IMR-90 (cell line): Measurements from ENCODE around the gene COL4A3. TPM values are rescaled to one million over a fixed set of nuclear protein-coding genes. Genes with fewer than 3 reads are reported as not detected.

Source experiments
- ATAC-seq: fragments of 200-7000 bp; cut with Tn5 transposase; 2 replicates; pipeline ENCODE4 v1.9.1; 2020; ENCODE audit warnings: low read depth, mild to moderate bottlenecking, moderate library complexity
- BruUV-seq: library from RNA; stranded (reverse); fragments of 400-500 nt; replicated peaks from 2 replicates; lab custom pipeline; 2021; lab: Mats Ljungman, UMichigan
- CTCF ChIA-PET: fragments of 300-600 bp; formaldehyde crosslinking; extraction: SDS; loops from one replicate; lab custom pipeline; 2021; ENCODE audit warnings: antibody characterized with exemption; lab: Yijun Ruan, JAX
- POLR2A ChIA-PET: fragments of 300-600 bp; sonication (Branson Sonifier 250); formaldehyde crosslinking; loops from one replicate; lab custom pipeline; 2022; ENCODE audit warnings: antibody characterized with exemption; ENCODE audit not compliant: unreplicated experiment; lab: Charles Lee
- DNase-seq: peaks from one replicate; pipeline ENCODE4 v3.0.0; 2013
- H2AFZ ChIP-seq: replicated peaks from 2 replicates; pipeline ENCODE3; 2013; ENCODE audit warnings: low read length, mild to moderate bottlenecking; ENCODE audit not compliant: poor library complexity
- H2AK5ac ChIP-seq: 2 replicates; pipeline ENCODE4 v1.6.1; 2013; ENCODE audit warnings: low read depth, low read length, inconsistent platforms
- H2AK9ac ChIP-seq: replicated peaks from 2 replicates; pipeline ENCODE3; 2013; ENCODE audit warnings: mild to moderate bottlenecking, low read depth, low read length, moderate library complexity; ENCODE audit not compliant: poor library complexity
- H2BK120ac ChIP-seq: 2 replicates; pipeline ENCODE4 v1.6.1; 2013; ENCODE audit warnings: low read depth, low read length, inconsistent platforms
- H2BK15ac ChIP-seq: 3 replicates; pipeline ENCODE4 v1.6.1; 2013; ENCODE audit warnings: low read depth, low read length, inconsistent platforms
- H2BK20ac ChIP-seq: 2 replicates; pipeline ENCODE4 v1.6.1; 2013; ENCODE audit warnings: low read depth, mild to moderate bottlenecking, inconsistent platforms, low read length, moderate library complexity
- H2BK5ac ChIP-seq: 2 replicates; pipeline ENCODE4 v1.6.1; 2013; ENCODE audit warnings: mild to moderate bottlenecking, low read depth, low read length, inconsistent platforms; ENCODE audit not compliant: poor library complexity, severe bottlenecking
- H3K14ac ChIP-seq: replicated peaks from 2 replicates; pipeline ENCODE4 v1.6.1; 2013; ENCODE audit warnings: low read depth, low read length, inconsistent platforms
- H3K18ac ChIP-seq: 2 replicates; pipeline ENCODE4 v1.6.1; 2013; ENCODE audit warnings: low read depth, low read length, control low read depth
- H3K23ac ChIP-seq: 2 replicates; pipeline ENCODE4 v1.6.1; 2013; ENCODE audit warnings: low read depth, low read length, inconsistent platforms
- H3K27ac ChIP-seq: 2 replicates; pipeline ENCODE4 v1.5.1; 2013; ENCODE audit warnings: mild to moderate bottlenecking, control low read depth, low read length; ENCODE audit not compliant: insufficient read depth
- H3K27me3 ChIP-seq: 2 replicates; pipeline ENCODE4 v1.6.1; 2013; ENCODE audit warnings: low read length; ENCODE audit not compliant: control insufficient read depth, insufficient read depth
- H3K36me3 ChIP-seq: 2 replicates; pipeline ENCODE4 v1.6.1; 2013; ENCODE audit warnings: low read length, mixed read lengths; ENCODE audit not compliant: control insufficient read depth, insufficient read depth
- H3K4ac ChIP-seq: 2 replicates; pipeline ENCODE4 v1.6.1; 2013; ENCODE audit warnings: low read depth, low read length, inconsistent platforms
- H3K4me1 ChIP-seq: 2 replicates; pipeline ENCODE4 v1.6.1; 2013; ENCODE audit warnings: low read length, mixed read lengths; ENCODE audit not compliant: control insufficient read depth, insufficient read depth
- H3K4me2 ChIP-seq: 2 replicates; pipeline ENCODE4 v1.6.1; 2013; ENCODE audit warnings: low read depth, mild to moderate bottlenecking, control low read depth, low read length, moderate library complexity
- H3K4me3 ChIP-seq: 2 replicates; pipeline ENCODE4 v1.5.1; 2013; ENCODE audit warnings: low read depth, mild to moderate bottlenecking, control low read depth, low read length, moderate library complexity; ENCODE audit not compliant: insufficient read depth
- H3K56ac ChIP-seq: 2 replicates; pipeline ENCODE4 v1.6.1; 2013; ENCODE audit warnings: low read length, inconsistent platforms; ENCODE audit not compliant: insufficient read depth; ENCODE audit errors: extremely low read depth
- H3K79me1 ChIP-seq, 2 experiments: 2 replicates each; pipeline ENCODE4 v1.6.1; 2013; ENCODE audit warnings: low read length in 2 of 2, inconsistent platforms in 1 of 2, low read depth in 1 of 2
- H3K9ac ChIP-seq: 2 replicates; pipeline ENCODE4 v1.6.1; 2013; ENCODE audit warnings: low read depth, low read length, control low read depth
- H3K9me1 ChIP-seq: 2 replicates; pipeline ENCODE4 v1.6.1; 2013; ENCODE audit warnings: low read length, inconsistent platforms; ENCODE audit not compliant: insufficient read depth
- H3K9me3 ChIP-seq: 2 replicates; pipeline ENCODE4 v1.6.1; 2013; ENCODE audit warnings: low read length; ENCODE audit not compliant: control insufficient read depth, insufficient read depth
- H4K20me1 ChIP-seq: 2 replicates; pipeline ENCODE4 v1.6.1; 2013; ENCODE audit warnings: low read length, inconsistent platforms; ENCODE audit not compliant: insufficient read depth
- H4K5ac ChIP-seq: 2 replicates; pipeline ENCODE4 v1.6.1; 2013; ENCODE audit warnings: mild to moderate bottlenecking, low read depth, low read length, control low read depth
- H4K8ac ChIP-seq, 2 experiments: 2 replicates each; pipeline ENCODE4 v1.6.1; 2013; ENCODE audit warnings: low read depth in 2 of 2, low read length in 2 of 2, control low read depth in 1 of 2, inconsistent platforms in 1 of 2
- H4K91ac ChIP-seq: 2 replicates; pipeline ENCODE4 v1.6.1; 2013; ENCODE audit warnings: low read depth, low read length, inconsistent platforms; ENCODE audit not compliant: insufficient read depth
- BHLHE40 ChIP-seq: fragments of 150-350 bp; IDR thresholded peaks from 2 replicates; pipeline ENCODE4 v1.6.1; 2016; ENCODE audit warnings: mild to moderate bottlenecking, low read depth, low read length
- CEBPB ChIP-seq: IDR thresholded peaks from 2 replicates; pipeline ENCODE4 v1.6.1; 2012; ENCODE audit warnings: low read depth, low read length, improper control_type of control experiment
- CHD1 ChIP-seq: IDR thresholded peaks from 2 replicates; pipeline ENCODE4 v1.6.1; 2012; ENCODE audit warnings: low read depth, low read length, improper control_type of control experiment
- FOS ChIP-seq: fragments of 150-350 bp; IDR thresholded peaks from 2 replicates; pipeline ENCODE4 v1.6.1; 2016; ENCODE audit warnings: low read depth, low read length
- MAFK ChIP-seq: IDR thresholded peaks from 2 replicates; pipeline ENCODE4 v1.6.1; 2012; ENCODE audit warnings: low read depth, low read length, improper control_type of control experiment
- MAZ ChIP-seq: IDR thresholded peaks from 2 replicates; pipeline ENCODE4 v1.6.1; 2012; ENCODE audit warnings: low read depth, mild to moderate bottlenecking, low read length, improper control_type of control experiment, moderate library complexity, borderline replicate concordance
- MXI1 ChIP-seq: IDR thresholded peaks from 2 replicates; pipeline ENCODE4 v1.6.1; 2012; ENCODE audit warnings: low read depth, mild to moderate bottlenecking, low read length, moderate library complexity, borderline replicate concordance
- NFE2L2 ChIP-seq: fragments of 150-350 bp; IDR thresholded peaks from 2 replicates; pipeline ENCODE4 v1.6.1; 2016; ENCODE audit warnings: low read depth, mild to moderate bottlenecking, low read length
- POLR2A ChIP-seq: IDR thresholded peaks from 2 replicates; pipeline ENCODE4 v1.6.1; 2012; ENCODE audit warnings: mild to moderate bottlenecking, low read depth, low read length
- RAD21 ChIP-seq: IDR thresholded peaks from 2 replicates; pipeline ENCODE4 v1.6.1; 2012; ENCODE audit warnings: low read length, improper control_type of control experiment
- RCOR1 ChIP-seq: IDR thresholded peaks from 2 replicates; pipeline ENCODE4 v1.6.1; 2012; ENCODE audit warnings: mild to moderate bottlenecking, low read length, improper control_type of control experiment; ENCODE audit not compliant: insufficient replicate concordance
- RFX5 ChIP-seq: IDR thresholded peaks from 2 replicates; pipeline ENCODE4 v1.8.0; 2012; ENCODE audit warnings: low read depth, mild to moderate bottlenecking, low read length, moderate library complexity
- SMC3 ChIP-seq: fragments of 150-350 bp; IDR thresholded peaks from 2 replicates; pipeline ENCODE4 v1.6.1; 2016; ENCODE audit warnings: low read depth, mild to moderate bottlenecking, antibody characterized with exemption, low read length, moderate library complexity
- dilution Hi-C: fragments of 300-500 bp; cut with HindIII; formaldehyde crosslinking; loops from one replicate; pipeline ENCODE4 v1.14.3; 2018; ENCODE audit warnings: low sequenced_read_pairs; ENCODE audit not compliant: unreplicated experiment
- in situ Hi-C: fragments of 300-500 bp; cut with MboI; formaldehyde crosslinking; loops from 3 replicates; pipeline ENCODE4 v1.14.3; 2019; ENCODE audit warnings: low sequenced_read_pairs, inconsistent platforms, mixed read lengths
- intact Hi-C: fragments of 100-400 bp; cut with micrococcal nuclease; formaldehyde crosslinking; loops from 2 replicates; pipeline ENCODE4 v1.10.0; 2022
- polyA plus RNA-seq, 3 experiments: library from polyadenylated mRNA; depleted of rRNA; stranded (reverse); fragments of >200 nt; gene quantifications; 2 replicates each; pipeline ENCODE4 v1.2.3, GENCODE V29; 2012; ENCODE audit warnings: low replicate concordance in 1 of 3
- total RNA-seq: library from RNA; depleted of rRNA; stranded (reverse); fragments of >200 nt; gene quantifications from 2 replicates; pipeline ENCODE4 v1.2.3, GENCODE V29; 2012
- TF ChIP-seq, protein P1 (sequence below): conservative IDR thresholded peaks from 2 replicates; pipeline ENCODE4 v1.5.1; 2012; ENCODE audit warnings: mild to moderate bottlenecking, low read depth, low read length, improper control_type of control experiment
- TF ChIP-seq, protein P2 (sequence below): fragments of 150-350 bp; IDR thresholded peaks from 2 replicates; pipeline ENCODE4 v1.6.1; 2016; ENCODE audit warnings: low read depth, mild to moderate bottlenecking, low read length, moderate library complexity, borderline replicate concordance
- TF ChIP-seq, protein P3 (sequence below): fragments of 150-350 bp; IDR thresholded peaks from 2 replicates; pipeline ENCODE4 v1.6.1; 2017; ENCODE audit warnings: mild to moderate bottlenecking, antibody characterized with exemption, low read length, low read depth

COL4A3 gene
- total and polyA plus RNA-seq, 2 of the 4 experiments (the other 2 are of a cell fraction) = not detected

DNA sequence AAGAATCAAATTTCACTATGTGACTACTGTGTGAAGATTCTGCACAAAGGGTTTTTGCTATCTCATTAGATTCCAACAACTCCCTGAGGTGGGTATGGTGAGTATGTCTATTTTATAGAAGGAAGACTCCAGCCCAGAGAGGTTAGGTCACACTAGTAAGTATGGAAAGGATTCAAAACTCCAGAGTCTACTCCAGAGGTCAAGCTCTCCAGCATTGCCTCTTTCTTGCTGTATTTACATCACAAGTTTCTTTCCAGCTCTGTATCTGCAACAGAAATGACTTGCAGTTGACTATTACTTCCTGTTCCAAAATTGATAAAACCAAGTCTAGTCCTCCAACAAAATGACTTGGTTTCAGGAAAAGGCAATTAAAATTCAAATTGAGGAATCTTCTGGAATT is 2.5 kb upstream of the COL4A3 start:
- no peak for ATAC-seq
- H3K27me3 ChIP-seq = peaks cover 27% of the 10 kb centered on the region
- no peak overlapping the region for H3K23ac ChIP-seq
- H3K4me3 ChIP-seq = no peak overlapping the region
- H2AK5ac ChIP-seq = no peak overlapping the region
- DNase-seq = no peak
- no peak overlapping the region for H3K27ac ChIP-seq
- TF ChIP-seq RCOR1 (no peak), MAFK (no peak), RAD21 (no peak), CEBPB (no peak), POLR2A (no peak), RFX5 (no peak), FOS (no peak), MXI1 (no peak), BHLHE40 (no peak), SMC3 (no peak), CHD1 (no peak), NFE2L2 (no peak), MAZ (no peak)
- TF ChIP-seq, protein P1, sequence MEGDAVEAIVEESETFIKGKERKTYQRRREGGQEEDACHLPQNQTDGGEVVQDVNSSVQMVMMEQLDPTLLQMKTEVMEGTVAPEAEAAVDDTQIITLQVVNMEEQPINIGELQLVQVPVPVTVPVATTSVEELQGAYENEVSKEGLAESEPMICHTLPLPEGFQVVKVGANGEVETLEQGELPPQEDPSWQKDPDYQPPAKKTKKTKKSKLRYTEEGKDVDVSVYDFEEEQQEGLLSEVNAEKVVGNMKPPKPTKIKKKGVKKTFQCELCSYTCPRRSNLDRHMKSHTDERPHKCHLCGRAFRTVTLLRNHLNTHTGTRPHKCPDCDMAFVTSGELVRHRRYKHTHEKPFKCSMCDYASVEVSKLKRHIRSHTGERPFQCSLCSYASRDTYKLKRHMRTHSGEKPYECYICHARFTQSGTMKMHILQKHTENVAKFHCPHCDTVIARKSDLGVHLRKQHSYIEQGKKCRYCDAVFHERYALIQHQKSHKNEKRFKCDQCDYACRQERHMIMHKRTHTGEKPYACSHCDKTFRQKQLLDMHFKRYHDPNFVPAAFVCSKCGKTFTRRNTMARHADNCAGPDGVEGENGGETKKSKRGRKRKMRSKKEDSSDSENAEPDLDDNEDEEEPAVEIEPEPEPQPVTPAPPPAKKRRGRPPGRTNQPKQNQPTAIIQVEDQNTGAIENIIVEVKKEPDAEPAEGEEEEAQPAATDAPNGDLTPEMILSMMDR = no peak
- TF ChIP-seq, protein P2, sequence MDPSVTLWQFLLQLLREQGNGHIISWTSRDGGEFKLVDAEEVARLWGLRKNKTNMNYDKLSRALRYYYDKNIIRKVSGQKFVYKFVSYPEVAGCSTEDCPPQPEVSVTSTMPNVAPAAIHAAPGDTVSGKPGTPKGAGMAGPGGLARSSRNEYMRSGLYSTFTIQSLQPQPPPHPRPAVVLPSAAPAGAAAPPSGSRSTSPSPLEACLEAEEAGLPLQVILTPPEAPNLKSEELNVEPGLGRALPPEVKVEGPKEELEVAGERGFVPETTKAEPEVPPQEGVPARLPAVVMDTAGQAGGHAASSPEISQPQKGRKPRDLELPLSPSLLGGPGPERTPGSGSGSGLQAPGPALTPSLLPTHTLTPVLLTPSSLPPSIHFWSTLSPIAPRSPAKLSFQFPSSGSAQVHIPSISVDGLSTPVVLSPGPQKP = no peak
- TF ChIP-seq, protein P3, sequence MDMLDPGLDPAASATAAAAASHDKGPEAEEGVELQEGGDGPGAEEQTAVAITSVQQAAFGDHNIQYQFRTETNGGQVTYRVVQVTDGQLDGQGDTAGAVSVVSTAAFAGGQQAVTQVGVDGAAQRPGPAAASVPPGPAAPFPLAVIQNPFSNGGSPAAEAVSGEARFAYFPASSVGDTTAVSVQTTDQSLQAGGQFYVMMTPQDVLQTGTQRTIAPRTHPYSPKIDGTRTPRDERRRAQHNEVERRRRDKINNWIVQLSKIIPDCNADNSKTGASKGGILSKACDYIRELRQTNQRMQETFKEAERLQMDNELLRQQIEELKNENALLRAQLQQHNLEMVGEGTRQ = no peak
- H3K9me1 ChIP-seq = no peaks in the 10 kb centered on the region
- no peak overlapping the region for H3K4ac ChIP-seq
- H4K8ac ChIP-seq = no peak overlapping the region
- no peak overlapping the region for H3K56ac ChIP-seq
- H3K4me2 ChIP-seq = no peak overlapping the region
- H3K9ac ChIP-seq = no peak overlapping the region
- H3K79me1 ChIP-seq = no peaks in the 10 kb centered on the region
- POLR2A ChIA-PET = no interaction called here
- H3K18ac ChIP-seq = no peak overlapping the region
- H2BK15ac ChIP-seq = no peak overlapping the region
- no TSS peak for BruUV-seq
- CTCF ChIA-PET = no interaction called here
- H2AFZ ChIP-seq = no peak overlapping the region
- intact Hi-C loops = no loop called here
- H4K20me1 ChIP-seq = no peaks in the 10 kb centered on the region
- in situ Hi-C loops = no loop called here
- H2AK9ac ChIP-seq = no peak overlapping the region
- H2BK20ac ChIP-seq = no peak overlapping the region
- no peak overlapping the region for H3K14ac ChIP-seq
- H3K9me3 ChIP-seq = peaks cover 2% of the 10 kb centered on the region; the same call in 1 of the 2 replicates
- no peak overlapping the region for H4K91ac ChIP-seq
- H2BK5ac ChIP-seq = no peak overlapping the region
- H3K4me1 ChIP-seq = no peaks in the 10 kb centered on the region; the same call in 1 of the 2 replicates
- no peak overlapping the region for H2BK120ac ChIP-seq
- no peak overlapping the region for H4K5ac ChIP-seq
- dilution Hi-C loops = no loop called here
- no peaks in the 10 kb centered on the region for H3K36me3 ChIP-seq
